IMR-90 (cell line): ENCODE results near the gene GFI1. TPM values are rescaled to one million over a fixed set of nuclear protein-coding genes. Genes with fewer than 3 reads are reported as not detected.

Source experiments
- ATAC-seq: fragments of 200-7000 bp; cut with Tn5 transposase; 2 replicates; pipeline ENCODE4 v1.9.1; 2020; ENCODE audit warnings: low read depth, mild to moderate bottlenecking, moderate library complexity
- BruUV-seq: library from RNA; stranded (reverse); fragments of 400-500 nt; replicated peaks from 2 replicates; lab custom pipeline; 2021; lab: Mats Ljungman, UMichigan
- CTCF ChIA-PET: fragments of 300-600 bp; formaldehyde crosslinking; extraction: SDS; loops from one replicate; lab custom pipeline; 2021; ENCODE audit warnings: antibody characterized with exemption; lab: Yijun Ruan, JAX
- POLR2A ChIA-PET: fragments of 300-600 bp; sonication (Branson Sonifier 250); formaldehyde crosslinking; loops from one replicate; lab custom pipeline; 2022; ENCODE audit warnings: antibody characterized with exemption; ENCODE audit not compliant: unreplicated experiment; lab: Charles Lee
- DNase-seq: peaks from one replicate; pipeline ENCODE4 v3.0.0; 2013
- H2AFZ ChIP-seq: replicated peaks from 2 replicates; pipeline ENCODE3; 2013; ENCODE audit warnings: low read length, mild to moderate bottlenecking; ENCODE audit not compliant: poor library complexity
- H2AK5ac ChIP-seq: 2 replicates; pipeline ENCODE4 v1.6.1; 2013; ENCODE audit warnings: low read depth, low read length, inconsistent platforms
- H2AK9ac ChIP-seq: replicated peaks from 2 replicates; pipeline ENCODE3; 2013; ENCODE audit warnings: mild to moderate bottlenecking, low read depth, low read length, moderate library complexity; ENCODE audit not compliant: poor library complexity
- H2BK120ac ChIP-seq: 2 replicates; pipeline ENCODE4 v1.6.1; 2013; ENCODE audit warnings: low read depth, low read length, inconsistent platforms
- H2BK15ac ChIP-seq: 3 replicates; pipeline ENCODE4 v1.6.1; 2013; ENCODE audit warnings: low read depth, low read length, inconsistent platforms
- H2BK20ac ChIP-seq: 2 replicates; pipeline ENCODE4 v1.6.1; 2013; ENCODE audit warnings: low read depth, mild to moderate bottlenecking, inconsistent platforms, low read length, moderate library complexity
- H2BK5ac ChIP-seq: 2 replicates; pipeline ENCODE4 v1.6.1; 2013; ENCODE audit warnings: mild to moderate bottlenecking, low read depth, low read length, inconsistent platforms; ENCODE audit not compliant: poor library complexity, severe bottlenecking
- H3K14ac ChIP-seq: replicated peaks from 2 replicates; pipeline ENCODE4 v1.6.1; 2013; ENCODE audit warnings: low read depth, low read length, inconsistent platforms
- H3K18ac ChIP-seq: 2 replicates; pipeline ENCODE4 v1.6.1; 2013; ENCODE audit warnings: low read depth, low read length, control low read depth
- H3K23ac ChIP-seq: 2 replicates; pipeline ENCODE4 v1.6.1; 2013; ENCODE audit warnings: low read depth, low read length, inconsistent platforms
- H3K27ac ChIP-seq: 2 replicates; pipeline ENCODE4 v1.5.1; 2013; ENCODE audit warnings: mild to moderate bottlenecking, control low read depth, low read length; ENCODE audit not compliant: insufficient read depth
- H3K27me3 ChIP-seq: 2 replicates; pipeline ENCODE4 v1.6.1; 2013; ENCODE audit warnings: low read length; ENCODE audit not compliant: control insufficient read depth, insufficient read depth
- H3K36me3 ChIP-seq: 2 replicates; pipeline ENCODE4 v1.6.1; 2013; ENCODE audit warnings: low read length, mixed read lengths; ENCODE audit not compliant: control insufficient read depth, insufficient read depth
- H3K4ac ChIP-seq: 2 replicates; pipeline ENCODE4 v1.6.1; 2013; ENCODE audit warnings: low read depth, low read length, inconsistent platforms
- H3K4me1 ChIP-seq: 2 replicates; pipeline ENCODE4 v1.6.1; 2013; ENCODE audit warnings: low read length, mixed read lengths; ENCODE audit not compliant: control insufficient read depth, insufficient read depth
- H3K4me2 ChIP-seq: 2 replicates; pipeline ENCODE4 v1.6.1; 2013; ENCODE audit warnings: low read depth, mild to moderate bottlenecking, control low read depth, low read length, moderate library complexity
- H3K4me3 ChIP-seq: 2 replicates; pipeline ENCODE4 v1.5.1; 2013; ENCODE audit warnings: low read depth, mild to moderate bottlenecking, control low read depth, low read length, moderate library complexity; ENCODE audit not compliant: insufficient read depth
- H3K56ac ChIP-seq: 2 replicates; pipeline ENCODE4 v1.6.1; 2013; ENCODE audit warnings: low read length, inconsistent platforms; ENCODE audit not compliant: insufficient read depth; ENCODE audit errors: extremely low read depth
- H3K79me1 ChIP-seq, 2 experiments: 2 replicates each; pipeline ENCODE4 v1.6.1; 2013; ENCODE audit warnings: low read length in 2 of 2, inconsistent platforms in 1 of 2, low read depth in 1 of 2
- H3K9ac ChIP-seq: 2 replicates; pipeline ENCODE4 v1.6.1; 2013; ENCODE audit warnings: low read depth, low read length, control low read depth
- H3K9me1 ChIP-seq: 2 replicates; pipeline ENCODE4 v1.6.1; 2013; ENCODE audit warnings: low read length, inconsistent platforms; ENCODE audit not compliant: insufficient read depth
- H3K9me3 ChIP-seq: 2 replicates; pipeline ENCODE4 v1.6.1; 2013; ENCODE audit warnings: low read length; ENCODE audit not compliant: control insufficient read depth, insufficient read depth
- H4K20me1 ChIP-seq: 2 replicates; pipeline ENCODE4 v1.6.1; 2013; ENCODE audit warnings: low read length, inconsistent platforms; ENCODE audit not compliant: insufficient read depth
- H4K5ac ChIP-seq: 2 replicates; pipeline ENCODE4 v1.6.1; 2013; ENCODE audit warnings: mild to moderate bottlenecking, low read depth, low read length, control low read depth
- H4K8ac ChIP-seq, 2 experiments: 2 replicates each; pipeline ENCODE4 v1.6.1; 2013; ENCODE audit warnings: low read depth in 2 of 2, low read length in 2 of 2, control low read depth in 1 of 2, inconsistent platforms in 1 of 2
- H4K91ac ChIP-seq: 2 replicates; pipeline ENCODE4 v1.6.1; 2013; ENCODE audit warnings: low read depth, low read length, inconsistent platforms; ENCODE audit not compliant: insufficient read depth
- CEBPB ChIP-seq: IDR thresholded peaks from 2 replicates; pipeline ENCODE4 v1.6.1; 2012; ENCODE audit warnings: low read depth, low read length, improper control_type of control experiment
- CTCF ChIP-seq: conservative IDR thresholded peaks from 2 replicates; pipeline ENCODE4 v1.5.1; 2012; ENCODE audit warnings: mild to moderate bottlenecking, low read depth, low read length, improper control_type of control experiment
- MAFK ChIP-seq: IDR thresholded peaks from 2 replicates; pipeline ENCODE4 v1.6.1; 2012; ENCODE audit warnings: low read depth, low read length, improper control_type of control experiment
- MAZ ChIP-seq: IDR thresholded peaks from 2 replicates; pipeline ENCODE4 v1.6.1; 2012; ENCODE audit warnings: low read depth, mild to moderate bottlenecking, low read length, improper control_type of control experiment, moderate library complexity, borderline replicate concordance
- MXI1 ChIP-seq: IDR thresholded peaks from 2 replicates; pipeline ENCODE4 v1.6.1; 2012; ENCODE audit warnings: low read depth, mild to moderate bottlenecking, low read length, moderate library complexity, borderline replicate concordance
- NFE2L2 ChIP-seq: fragments of 150-350 bp; IDR thresholded peaks from 2 replicates; pipeline ENCODE4 v1.6.1; 2016; ENCODE audit warnings: low read depth, mild to moderate bottlenecking, low read length
- POLR2A ChIP-seq: IDR thresholded peaks from 2 replicates; pipeline ENCODE4 v1.6.1; 2012; ENCODE audit warnings: mild to moderate bottlenecking, low read depth, low read length
- RAD21 ChIP-seq: IDR thresholded peaks from 2 replicates; pipeline ENCODE4 v1.6.1; 2012; ENCODE audit warnings: low read length, improper control_type of control experiment
- RFX5 ChIP-seq: IDR thresholded peaks from 2 replicates; pipeline ENCODE4 v1.8.0; 2012; ENCODE audit warnings: low read depth, mild to moderate bottlenecking, low read length, moderate library complexity
- WGBS, 2 experiments: methylation state at CpG; one replicate each; pipeline versions ENCODE4 v1.1.5 to v1.1.7; 2013; ENCODE audit warnings: missing lambda C conversion rate in 2 of 2; ENCODE audit not compliant: insufficient read length in 1 of 2; ENCODE audit errors: extremely low coverage in 2 of 2; 5-methylcytosine and 5-hydroxymethylcytosine counted together
- dilution Hi-C: fragments of 300-500 bp; cut with HindIII; formaldehyde crosslinking; loops from one replicate; pipeline ENCODE4 v1.14.3; 2018; ENCODE audit warnings: low sequenced_read_pairs; ENCODE audit not compliant: unreplicated experiment
- in situ Hi-C: fragments of 300-500 bp; cut with MboI; formaldehyde crosslinking; loops from 3 replicates; pipeline ENCODE4 v1.14.3; 2019; ENCODE audit warnings: low sequenced_read_pairs, inconsistent platforms, mixed read lengths
- intact Hi-C: fragments of 100-400 bp; cut with micrococcal nuclease; formaldehyde crosslinking; loops from 2 replicates; pipeline ENCODE4 v1.10.0; 2022
- polyA plus RNA-seq, 3 experiments: library from polyadenylated mRNA; depleted of rRNA; stranded (reverse); fragments of >200 nt; gene quantifications; 2 replicates each; pipeline ENCODE4 v1.2.3, GENCODE V29; 2012; ENCODE audit warnings: low replicate concordance in 1 of 3
- total RNA-seq: library from RNA; depleted of rRNA; stranded (reverse); fragments of >200 nt; gene quantifications from 2 replicates; pipeline ENCODE4 v1.2.3, GENCODE V29; 2012
- TF ChIP-seq, protein P1 (sequence below): fragments of 150-350 bp; IDR thresholded peaks from 2 replicates; pipeline ENCODE4 v1.6.1; 2017; ENCODE audit warnings: mild to moderate bottlenecking, antibody characterized with exemption, low read length, low read depth
- TF ChIP-seq, protein P2 (sequence below): fragments of 150-350 bp; IDR thresholded peaks from 2 replicates; pipeline ENCODE4 v1.6.1; 2016; ENCODE audit warnings: low read depth, mild to moderate bottlenecking, low read length, moderate library complexity, borderline replicate concordance

The GFI1 gene
- total and polyA plus RNA-seq, 2 of the 4 experiments (the other 2 are of a cell fraction), result under 0.01 to 0.21 TPM

DNA sequence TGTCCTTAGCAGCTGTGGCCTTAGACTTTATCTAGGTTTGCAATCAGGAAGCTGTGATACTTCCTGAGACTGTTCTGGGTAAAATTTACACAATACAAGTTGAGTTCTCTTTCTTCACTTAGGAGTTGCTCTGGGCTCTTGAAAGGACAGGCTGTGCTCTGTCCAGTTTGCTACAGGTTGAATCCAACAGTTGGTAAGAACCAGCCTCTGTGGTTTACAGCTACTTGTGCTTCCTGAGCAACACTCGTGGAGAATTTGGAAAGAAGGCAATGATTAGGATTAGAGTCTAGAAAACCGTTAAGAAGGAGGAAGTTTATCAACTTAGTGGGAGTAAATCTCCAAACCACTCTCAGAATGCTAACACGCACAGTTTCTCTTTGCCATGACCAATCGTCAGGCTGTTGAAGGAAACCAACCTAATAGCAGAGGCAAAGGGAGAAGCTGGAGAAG lies 26.8 kb downstream of the GFI1 start:
- no CpG with 5 or more reads among the region's 4 CpGs for WGBS, 2 experiments
- no peak overlapping the region for H4K5ac ChIP-seq
- no peak overlapping the region for H3K4me2 ChIP-seq
- H3K27ac ChIP-seq, result no peak overlapping the region
- no peak overlapping the region for H2AK5ac ChIP-seq
- no peak overlapping the region for H3K18ac ChIP-seq
- CTCF ChIA-PET, result no interaction called here
- no peak overlapping the region for H2BK120ac ChIP-seq
- no peaks in the 10 kb centered on the region for H3K9me3 ChIP-seq
- in situ Hi-C loops, result no loop called here
- no peaks in the 10 kb centered on the region for H4K20me1 ChIP-seq
- peaks cover 2% of the 10 kb centered on the region; the same call in 1 of the 2 replicates for H3K27me3 ChIP-seq
- H2BK20ac ChIP-seq, result no peak overlapping the region
- H3K9me1 ChIP-seq, result no peaks in the 10 kb centered on the region; the same call in 1 of the 2 replicates
- H4K91ac ChIP-seq, result no peak overlapping the region
- no peak for TF ChIP-seq MAZ
- TF ChIP-seq, protein P1, sequence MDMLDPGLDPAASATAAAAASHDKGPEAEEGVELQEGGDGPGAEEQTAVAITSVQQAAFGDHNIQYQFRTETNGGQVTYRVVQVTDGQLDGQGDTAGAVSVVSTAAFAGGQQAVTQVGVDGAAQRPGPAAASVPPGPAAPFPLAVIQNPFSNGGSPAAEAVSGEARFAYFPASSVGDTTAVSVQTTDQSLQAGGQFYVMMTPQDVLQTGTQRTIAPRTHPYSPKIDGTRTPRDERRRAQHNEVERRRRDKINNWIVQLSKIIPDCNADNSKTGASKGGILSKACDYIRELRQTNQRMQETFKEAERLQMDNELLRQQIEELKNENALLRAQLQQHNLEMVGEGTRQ, result no peak
- no peak for TF ChIP-seq MXI1
- TF ChIP-seq CTCF, result no peak
- TF ChIP-seq, protein P2, sequence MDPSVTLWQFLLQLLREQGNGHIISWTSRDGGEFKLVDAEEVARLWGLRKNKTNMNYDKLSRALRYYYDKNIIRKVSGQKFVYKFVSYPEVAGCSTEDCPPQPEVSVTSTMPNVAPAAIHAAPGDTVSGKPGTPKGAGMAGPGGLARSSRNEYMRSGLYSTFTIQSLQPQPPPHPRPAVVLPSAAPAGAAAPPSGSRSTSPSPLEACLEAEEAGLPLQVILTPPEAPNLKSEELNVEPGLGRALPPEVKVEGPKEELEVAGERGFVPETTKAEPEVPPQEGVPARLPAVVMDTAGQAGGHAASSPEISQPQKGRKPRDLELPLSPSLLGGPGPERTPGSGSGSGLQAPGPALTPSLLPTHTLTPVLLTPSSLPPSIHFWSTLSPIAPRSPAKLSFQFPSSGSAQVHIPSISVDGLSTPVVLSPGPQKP, result no peak
- no peak for TF ChIP-seq POLR2A
- TF ChIP-seq RAD21, result no peak
- TF ChIP-seq RFX5, result no peak
- no peak for TF ChIP-seq NFE2L2
- no peak for TF ChIP-seq MAFK
- TF ChIP-seq CEBPB, result no peak
- no peaks in the 10 kb centered on the region for H3K4me1 ChIP-seq
- no peak overlapping the region for H3K4me3 ChIP-seq
- H3K9ac ChIP-seq, result no peak overlapping the region
- no TSS peak for BruUV-seq
- H3K4ac ChIP-seq, result no peak overlapping the region
- H3K79me1 ChIP-seq, result no peaks in the 10 kb centered on the region
- H2BK15ac ChIP-seq, result no peak overlapping the region
- no peak overlapping the region for H3K23ac ChIP-seq
- H3K36me3 ChIP-seq, result no peaks in the 10 kb centered on the region
- no peak overlapping the region for H2AFZ ChIP-seq
- no peak for DNase-seq
- no peak overlapping the region for H2AK9ac ChIP-seq
- ATAC-seq, result no peak
- intact Hi-C loops, result no loop called here
- H3K14ac ChIP-seq, result no peak overlapping the region
- dilution Hi-C loops, result no loop called here
- H2BK5ac ChIP-seq, result no peak overlapping the region
- no peak overlapping the region for H3K56ac ChIP-seq
- POLR2A ChIA-PET, result no interaction called here
- H4K8ac ChIP-seq, result no peak overlapping the region
